HepG2 (cell line): ENCODE results near the gene TNS1.

Source experiments
- ZBTB37 ChIP-seq: sonication (generic); formaldehyde crosslinking; IDR thresholded peaks from 2 replicates; pipeline ENCODE4 v1.4.0; 2020; ENCODE audit warnings: mild to moderate bottlenecking, missing genetic modification reagents
- ZFP36 ChIP-seq: fragments of 150-350 bp; IDR thresholded peaks from 2 replicates; pipeline ENCODE4 v1.6.1; 2018; ENCODE audit warnings: borderline replicate concordance, low read length, low read depth; ENCODE audit not compliant: partially characterized antibody
- TF ChIP-seq, protein P1 (sequence below): sonication (generic); formaldehyde crosslinking; conservative IDR thresholded peaks from 2 replicates; pipeline ENCODE4 v1.8.1; 2023; ENCODE audit warnings: missing genetic modification reagents

- TF ChIP-seq ZFP36 (no peak), ZBTB37 (CRISPR knock-in tag) (no peak)
- TF ChIP-seq, protein P1, sequence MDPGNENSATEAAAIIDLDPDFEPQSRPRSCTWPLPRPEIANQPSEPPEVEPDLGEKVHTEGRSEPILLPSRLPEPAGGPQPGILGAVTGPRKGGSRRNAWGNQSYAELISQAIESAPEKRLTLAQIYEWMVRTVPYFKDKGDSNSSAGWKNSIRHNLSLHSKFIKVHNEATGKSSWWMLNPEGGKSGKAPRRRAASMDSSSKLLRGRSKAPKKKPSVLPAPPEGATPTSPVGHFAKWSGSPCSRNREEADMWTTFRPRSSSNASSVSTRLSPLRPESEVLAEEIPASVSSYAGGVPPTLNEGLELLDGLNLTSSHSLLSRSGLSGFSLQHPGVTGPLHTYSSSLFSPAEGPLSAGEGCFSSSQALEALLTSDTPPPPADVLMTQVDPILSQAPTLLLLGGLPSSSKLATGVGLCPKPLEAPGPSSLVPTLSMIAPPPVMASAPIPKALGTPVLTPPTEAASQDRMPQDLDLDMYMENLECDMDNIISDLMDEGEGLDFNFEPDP, result no peak
Measured at GRCh38 chr2:217955881-217956493, 46.8 kb downstream of the TNS1 start.
